ENCODE measurements around the gene SLC35E4.

DNA sequence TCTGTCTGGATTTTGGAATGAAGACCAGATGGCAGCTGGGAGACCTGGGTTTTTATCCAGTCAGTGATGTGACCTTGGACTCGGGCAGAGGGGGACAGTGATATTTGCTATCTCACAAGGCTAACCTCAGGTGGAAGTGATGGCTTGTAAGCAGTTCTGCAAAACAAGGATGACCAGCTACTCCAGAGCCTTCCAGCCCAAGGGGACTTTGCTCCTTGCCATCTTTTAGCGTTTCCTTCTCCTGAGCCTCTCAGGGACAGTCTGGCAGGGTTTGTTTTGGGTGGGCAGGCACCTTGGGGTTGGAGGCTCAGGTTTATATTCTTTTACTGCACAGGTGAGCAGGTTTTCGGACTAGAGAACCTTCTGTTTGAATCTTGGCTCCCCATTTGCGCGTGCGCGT lies 49.6 kb downstream of the SLC35E4 start:
- TF ChIP-seq, protein P1, sequence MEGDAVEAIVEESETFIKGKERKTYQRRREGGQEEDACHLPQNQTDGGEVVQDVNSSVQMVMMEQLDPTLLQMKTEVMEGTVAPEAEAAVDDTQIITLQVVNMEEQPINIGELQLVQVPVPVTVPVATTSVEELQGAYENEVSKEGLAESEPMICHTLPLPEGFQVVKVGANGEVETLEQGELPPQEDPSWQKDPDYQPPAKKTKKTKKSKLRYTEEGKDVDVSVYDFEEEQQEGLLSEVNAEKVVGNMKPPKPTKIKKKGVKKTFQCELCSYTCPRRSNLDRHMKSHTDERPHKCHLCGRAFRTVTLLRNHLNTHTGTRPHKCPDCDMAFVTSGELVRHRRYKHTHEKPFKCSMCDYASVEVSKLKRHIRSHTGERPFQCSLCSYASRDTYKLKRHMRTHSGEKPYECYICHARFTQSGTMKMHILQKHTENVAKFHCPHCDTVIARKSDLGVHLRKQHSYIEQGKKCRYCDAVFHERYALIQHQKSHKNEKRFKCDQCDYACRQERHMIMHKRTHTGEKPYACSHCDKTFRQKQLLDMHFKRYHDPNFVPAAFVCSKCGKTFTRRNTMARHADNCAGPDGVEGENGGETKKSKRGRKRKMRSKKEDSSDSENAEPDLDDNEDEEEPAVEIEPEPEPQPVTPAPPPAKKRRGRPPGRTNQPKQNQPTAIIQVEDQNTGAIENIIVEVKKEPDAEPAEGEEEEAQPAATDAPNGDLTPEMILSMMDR (IDR thresholded peaks at IDR 0.05), result no peak
- TF ChIP-seq POLR2A (IDR thresholded peaks at IDR 0.05), result no peak
